K562 (cell line): ENCODE results near the gene HEMGN. TPM values are rescaled to one million over a fixed set of nuclear protein-coding genes. Genes with fewer than 3 reads are reported as not detected.

Experiments
- CHCHD3 ChIP-seq: fragments of 250-450 bp; sonication (Bioruptor Pico); IDR thresholded peaks from 2 replicates; pipeline ENCODE4 v2.1.2; 2022; ENCODE audit warnings: mild to moderate bottlenecking
- HMBOX1 ChIP-seq: sonication (generic); IDR thresholded peaks from 2 replicates; pipeline ENCODE4 v1.6.1; 2016
- POLR2AphosphoS5 ChIP-seq: IDR thresholded peaks from 2 replicates; pipeline ENCODE4 v1.6.1; 2011; ENCODE audit warnings: mild to moderate bottlenecking, low read depth, low read length, moderate library complexity; ENCODE audit not compliant: control insufficient read depth, insufficient read depth
- POLR2G ChIP-seq: fragments of 200-400 bp; formaldehyde crosslinking; IDR thresholded peaks from 2 replicates; pipeline ENCODE4 v1.6.1; 2017; ENCODE audit warnings: low read depth, mild to moderate bottlenecking, antibody characterized with exemption, low read length, moderate library complexity
- SOX6 ChIP-seq: fragments of 450-650 bp; IDR thresholded peaks from 2 replicates; pipeline ENCODE4 v1.6.1; 2014; ENCODE audit warnings: mild to moderate bottlenecking
- THRAP3 ChIP-seq: fragments of 450-650 bp; IDR thresholded peaks from 2 replicates; pipeline ENCODE4 v1.6.1; 2016; ENCODE audit warnings: mild to moderate bottlenecking, inconsistent platforms, borderline replicate concordance
- TSHZ1 ChIP-seq: fragments of 250-450 bp; sonication (Bioruptor Pico); IDR thresholded peaks from 2 replicates; pipeline ENCODE4 v1.4.0; 2020; ENCODE audit warnings: mild to moderate bottlenecking, moderate library complexity
- XRCC3 ChIP-seq: fragments of 450-650 bp; IDR thresholded peaks from 2 replicates; pipeline ENCODE4 v1.6.1; 2017; ENCODE audit warnings: mild to moderate bottlenecking, moderate library complexity
- ZBED1 ChIP-seq: IDR thresholded peaks from 2 replicates; pipeline ENCODE4 v1.6.1; 2014
- ZBTB40 ChIP-seq, 2 experiments: fragments of 450-650 bp in 1 of 2; sonication (generic) in 1 of 2; formaldehyde crosslinking in 1 of 2; IDR thresholded peaks; 2 replicates each; pipeline versions ENCODE4 v1.7.1 to v1.9.0; 2016 to 2022; ENCODE audit warnings: inconsistent platforms in 1 of 2, mild to moderate bottlenecking in 1 of 2, missing genetic modification reagents in 1 of 2
- ZNF121 ChIP-seq: sonication (generic); formaldehyde crosslinking; conservative IDR thresholded peaks from 2 replicates; pipeline ENCODE4 v1.8.0; 2022; ENCODE audit warnings: missing genetic modification reagents
- polyA plus RNA-seq, 8 experiments: library from polyadenylated mRNA; depleted of rRNA in 4 of 8; stranded (reverse) in 5 of 8; unstranded in 3 of 8; fragments of >200 nt; fragmentation: Nextera tagmentation in 2 of 8; fragmentation: Illumina TruSeq in 1 of 8; extraction: Ambion mirVana in 2 of 8; extraction: Trizol in 1 of 8; gene quantifications; 2 replicates each; pipeline versions ENCODE4 v1.2.1 to v1.2.3, GENCODE V29; 2011 to 2014; ENCODE audit warnings: inconsistent platforms in 1 of 8, missing spikeins in 1 of 8
- total RNA-seq, 7 experiments: library from RNA; depleted of rRNA in 6 of 7; stranded (reverse); fragments of >200 nt in 6 of 7; fragmentation: Illumina TruSeq in 2 of 7; extraction: Trizol in 2 of 7; gene quantifications; 2 replicates each; pipeline versions ENCODE4 v1.2.1 to v1.2.3, GENCODE V29; 2011 to 2021; ENCODE audit warnings: low replicate concordance in 1 of 7

The HEMGN gene
- total and polyA plus RNA-seq, 9 of the 15 experiments (the other 6 are each of a cell fraction or from before 2014, with no cell fraction given), result 56.3 to 258 (median 137) TPM

GRCh38 chr9:97925497-97926334 is 12.3 kb downstream of the HEMGN start (continued):
- TF ChIP-seq CHCHD3 (CRISPR knock-in tag), result no peak
- no peak for TF ChIP-seq TSHZ1 (CRISPR knock-in tag)
- no peak for TF ChIP-seq THRAP3
- peak; percentile 78 for TF ChIP-seq ZBTB40 (IDR thresholded peaks at IDR 0.05)
- TF ChIP-seq ZBTB40 (CRISPR knock-in tag; IDR thresholded peaks at IDR 0.05), result no peak
- no peak for TF ChIP-seq XRCC3
- no peak for TF ChIP-seq ZNF121 (CRISPR knock-in tag)
- TF ChIP-seq POLR2G, result peak; percentile 30; the same call in 1 of the 2 replicates
- no peak for TF ChIP-seq ZBED1
- peak; percentile 50; the same call in 1 of the 2 replicates for TF ChIP-seq POLR2AphosphoS5
- no peak for TF ChIP-seq SOX6
- no peak for TF ChIP-seq HMBOX1
